ENCODE data around the gene ZNF775.

GRCh38 chr7:150330211-150330885 is 48.8 kb upstream of the ZNF775 start:
- TF ChIP-seq CTCF (conservative IDR thresholded peaks at IDR 0.05; ENCODE audit: low read depth, low read length) (no peak), EZH2phosphoT487 (IDR thresholded peaks at IDR 0.05; ENCODE audit: borderline replicate concordance, low read length) (no peak), EZH2 (IDR thresholded peaks at IDR 0.05; ENCODE audit: low read length, unreplicated experiment) (no peak)
